GM21786 (cell line): ENCODE results near the gene SCARF1.
A peak's percentile ranks its signal among the peaks of the same experiment; 100 is the strongest.

ENCODE experiments used
- ATAC-seq: cut with Tn5 transposase; IDR thresholded peaks from one replicate; pipeline ENCODE4 v1.9.1; 2021; ENCODE audit not compliant: unreplicated experiment

The SCARF1 gene

GRCh38 chr17:1628856-1629503 is 16.6 kb downstream of the SCARF1 start:
- ATAC-seq, result peak; percentile 38

- peak; percentile 53 for ATAC-seq
Observed at GRCh38 chr17:1627982-1628855, 17.3 kb downstream of the SCARF1 start, which contains the start of gene SLC43A2. Gene SLC43A2 (minus strand): TSS chr17:1628834. CDS start chr17:1627874, 960 bp downstream.

DNA sequence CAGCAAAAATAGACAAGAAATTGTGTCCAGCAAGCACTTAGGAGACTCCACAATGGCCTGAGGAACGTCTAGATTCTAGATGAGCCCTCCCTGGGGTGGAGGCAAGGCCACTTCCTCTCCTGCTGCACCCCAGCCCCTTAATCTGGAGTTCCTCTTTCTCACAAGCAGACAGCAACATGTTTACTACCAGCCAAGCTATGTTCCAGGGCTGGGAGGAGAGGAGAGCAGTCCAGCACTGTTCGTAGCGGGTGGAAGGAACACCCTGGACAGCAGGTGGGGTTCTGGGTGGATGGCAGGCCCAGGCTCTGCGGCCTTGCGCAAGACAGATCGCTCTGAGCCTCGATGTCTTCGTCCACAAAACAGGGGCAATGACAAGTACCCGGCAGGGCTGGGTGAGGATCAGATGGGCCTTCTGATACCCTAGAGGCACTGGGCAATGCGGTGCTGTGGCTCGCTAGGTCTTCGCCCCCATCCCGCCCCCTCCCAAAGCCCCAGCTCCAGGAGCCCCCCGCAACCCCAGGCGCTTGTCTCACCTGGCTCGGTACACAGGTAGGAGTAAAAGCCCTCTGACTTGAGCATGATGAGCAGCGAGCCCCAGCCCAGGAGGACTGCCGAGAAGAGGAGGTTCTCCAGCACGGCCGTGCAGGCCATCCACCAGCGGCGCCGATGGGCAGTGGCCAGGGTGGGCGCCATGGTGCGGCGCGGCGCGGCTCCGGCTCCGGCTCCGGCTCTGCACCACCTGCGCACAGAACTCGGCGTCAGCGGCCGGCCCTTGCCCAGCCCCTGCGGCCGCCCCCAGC is 18.1 kb downstream of the SCARF1 start:
- ATAC-seq, result no peak

DNA sequence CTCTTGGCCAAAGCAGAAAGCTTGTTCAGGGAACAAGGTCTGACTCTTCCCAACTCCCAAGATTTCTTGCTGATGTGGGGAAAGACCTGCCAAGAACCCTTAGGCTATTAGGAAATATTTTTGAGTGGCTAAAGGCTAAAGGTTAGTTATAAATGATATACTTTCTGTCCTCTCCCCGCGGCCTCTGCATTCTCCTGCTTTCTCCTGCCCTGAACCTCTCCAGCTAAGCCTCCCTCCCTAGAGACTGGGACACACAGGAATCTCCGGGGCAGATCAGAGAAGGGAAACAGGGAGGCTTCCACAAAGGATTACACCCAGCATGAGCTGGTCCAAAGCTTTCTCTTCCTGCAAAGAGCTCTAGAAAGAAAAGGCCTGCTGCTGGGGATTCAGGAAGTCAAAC is 19.2 kb downstream of the SCARF1 start:
- no peak for ATAC-seq

GRCh38 chr17:1625581-1625980 is 20.0 kb downstream of the SCARF1 start:
- ATAC-seq, result no peak

DNA sequence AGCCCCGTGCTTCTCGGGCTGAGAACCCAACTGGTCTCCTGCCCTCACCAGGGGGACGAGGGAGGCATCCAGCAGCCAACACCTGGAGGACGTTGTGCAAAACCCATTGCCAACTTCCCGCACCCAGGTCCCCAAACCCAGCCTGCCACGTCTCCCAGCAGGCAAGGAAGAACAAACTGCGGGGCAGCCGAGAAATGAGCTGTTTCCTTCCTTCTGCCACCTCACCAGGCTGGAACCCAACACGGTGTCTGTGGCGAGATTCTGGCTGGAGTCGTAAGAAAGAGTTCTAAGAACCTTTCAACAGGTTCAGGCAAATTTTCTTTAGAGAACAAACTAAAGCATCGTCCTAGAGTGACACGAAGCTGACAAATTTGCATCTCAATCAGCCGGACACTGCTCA is 20.5 kb downstream of the SCARF1 start:
- no peak for ATAC-seq

- ATAC-seq, result no peak
Observed at GRCh38 chr17:1624650-1625049, 20.9 kb downstream of the SCARF1 start.

GRCh38 chr17:1623057-1623630 is 22.4 kb downstream of the SCARF1 start:
- ATAC-seq, result no peak

GRCh38 chr17:1621273-1621954 is 24.1 kb downstream of the SCARF1 start:
- ATAC-seq, result no peak

DNA sequence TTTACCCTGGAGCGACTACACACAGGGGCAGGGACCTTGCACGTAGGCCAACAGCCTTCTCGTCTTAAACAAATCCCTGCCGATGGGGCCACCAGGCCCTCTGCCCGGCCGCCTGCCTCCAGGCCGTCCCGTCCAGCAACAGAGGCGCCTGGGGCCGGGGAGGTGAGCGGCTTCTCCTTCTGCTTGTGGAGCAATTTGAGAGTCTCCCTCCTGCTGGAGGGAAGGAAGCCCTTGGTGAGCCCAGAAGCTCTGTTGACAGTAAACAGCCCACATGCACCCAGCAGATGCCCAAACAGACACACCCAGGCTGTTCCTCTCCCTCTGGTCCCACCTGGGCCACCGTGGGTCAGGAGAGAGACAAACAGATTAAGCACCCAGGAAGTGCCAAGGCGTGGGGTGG is 25.0 kb downstream of the SCARF1 start:
- ATAC-seq, result no peak

- ATAC-seq, result no peak
Observed at GRCh38 chr17:1617620-1618174, 27.8 kb downstream of the SCARF1 start.

DNA sequence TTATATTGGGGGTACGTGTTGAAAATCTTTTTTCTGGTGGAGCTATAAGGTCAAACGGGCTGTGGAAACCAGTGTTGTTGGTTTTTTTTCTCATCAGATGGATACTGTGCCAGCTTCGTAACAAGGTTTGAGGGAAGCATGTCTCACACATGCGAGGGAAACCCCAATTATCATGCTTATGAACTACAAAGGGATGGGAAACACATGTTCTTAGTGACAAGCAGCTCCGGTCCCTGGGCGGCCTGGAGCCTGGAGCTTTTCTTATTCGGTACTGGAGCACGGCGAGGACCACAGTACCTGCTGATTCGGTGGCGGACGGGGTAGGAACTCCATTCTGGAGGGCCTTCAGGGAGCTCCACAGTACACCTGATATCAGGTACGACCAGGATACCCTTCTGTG is 29.4 kb downstream of the SCARF1 start:
- no peak for ATAC-seq

DNA sequence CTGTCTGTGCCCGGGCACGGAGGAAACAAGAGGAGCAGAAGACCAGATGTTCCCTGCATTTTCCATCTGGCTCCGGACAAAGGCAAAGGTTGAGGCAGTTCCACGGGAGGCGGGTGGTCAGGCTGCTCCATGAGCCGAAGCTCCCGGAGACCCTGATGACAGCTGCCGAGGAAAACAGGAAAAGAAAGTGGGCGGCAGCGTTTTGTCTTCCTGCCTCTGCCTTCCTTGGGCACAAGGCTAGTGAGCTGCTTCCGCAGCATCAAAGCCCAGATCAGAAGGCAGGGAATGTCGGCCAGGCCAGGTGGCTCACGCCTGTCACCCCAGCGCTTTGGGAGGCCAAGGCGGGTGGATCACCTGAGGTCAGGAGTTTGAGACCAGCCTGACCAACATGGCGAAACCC is 33.1 kb downstream of the SCARF1 start:
- no peak for ATAC-seq

DNA sequence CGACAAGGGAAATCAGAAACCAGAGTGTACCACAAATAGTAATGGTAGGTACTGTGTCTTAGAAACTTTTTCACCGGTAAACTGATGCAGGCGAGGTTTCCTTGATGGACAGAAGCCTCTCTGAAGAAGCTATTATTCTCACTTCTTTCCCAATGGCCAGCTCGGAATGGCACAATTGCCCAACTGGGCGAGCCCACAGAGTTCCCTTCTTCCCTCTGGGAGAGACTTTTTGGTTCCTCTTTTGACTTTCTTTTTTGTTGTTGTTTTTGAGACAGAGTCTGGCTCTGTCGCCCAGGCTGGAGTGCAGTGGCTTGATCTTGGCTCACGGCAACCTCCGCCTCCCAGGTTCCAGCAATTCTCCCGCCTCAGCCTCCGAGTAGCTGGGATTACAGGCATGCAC is 33.8 kb downstream of the SCARF1 start:
- ATAC-seq, result no peak

- ATAC-seq, result no peak
Observed at GRCh38 chr17:1608676-1609075, 36.9 kb downstream of the SCARF1 start.

DNA sequence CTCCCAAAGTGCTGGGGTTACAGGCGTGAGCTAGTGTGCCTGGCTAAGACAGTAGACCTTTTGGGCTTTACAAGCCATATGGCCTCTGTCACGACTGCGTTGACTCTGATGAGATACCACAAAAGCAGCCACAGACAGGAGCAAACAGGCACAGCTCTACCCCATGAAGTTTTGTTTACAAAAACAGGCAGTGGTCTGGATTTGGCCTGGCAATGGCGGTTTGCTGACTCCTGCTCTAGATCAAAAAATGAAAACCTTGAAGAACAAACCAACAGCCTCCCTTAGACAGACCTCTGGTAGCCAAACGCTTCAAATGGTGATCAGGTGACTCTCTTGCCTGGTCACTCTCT is 37.6 kb downstream of the SCARF1 start:
- ATAC-seq, result no peak

DNA sequence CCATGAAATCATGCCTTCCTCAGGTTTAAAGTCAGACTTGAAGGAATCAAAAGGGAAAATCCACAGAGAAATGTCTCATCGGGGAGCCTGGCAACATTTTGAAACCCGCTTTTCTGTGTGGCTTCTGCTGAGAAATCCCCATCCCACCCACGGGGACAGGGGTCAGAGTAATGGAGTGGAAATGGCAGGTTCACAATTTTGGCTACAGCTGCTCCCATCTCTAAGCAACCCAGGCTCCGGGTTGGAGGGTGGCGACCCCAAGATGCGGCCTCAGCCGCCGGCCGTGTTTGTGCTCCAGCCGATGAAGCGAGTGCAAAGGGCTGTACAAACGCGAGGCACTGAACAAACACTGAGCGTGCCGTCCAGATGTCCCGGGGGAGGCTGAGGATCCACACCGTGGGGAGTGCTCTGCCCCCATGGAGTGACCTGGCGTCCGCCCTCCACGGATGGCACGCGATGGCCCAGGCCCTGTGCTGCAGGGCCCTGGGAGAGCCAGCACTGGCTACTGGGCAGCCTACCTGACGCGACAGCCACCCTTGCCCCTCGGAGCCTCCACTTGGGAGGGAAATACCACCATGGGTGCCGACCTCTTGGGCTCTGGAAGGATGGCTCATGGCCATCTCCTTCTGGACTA is 39.1 kb downstream of the SCARF1 start:
- ATAC-seq, result no peak

GRCh38 chr17:1605681-1606351 is 39.7 kb downstream of the SCARF1 start:
- ATAC-seq, result no peak

- no peak for ATAC-seq
Observed at GRCh38 chr17:1604831-1605528, 40.6 kb downstream of the SCARF1 start.
